Breast epithelium (tissue), 3 donors: Measurements from ENCODE around the gene SVEP1.

Source experiments
- POLR2AphosphoS5 ChIP-seq, 3 donors: sonication (generic); formaldehyde crosslinking; IDR thresholded peaks; one replicate each; pipeline ENCODE4 v1.6.1; 2017; ENCODE audit warnings: antibody characterized with exemption in 3 of 3
- TF ChIP-seq, protein P1 (sequence below), 3 donors: fragments of 450-650 bp; IDR thresholded peaks; one replicate each; pipeline ENCODE4 v1.5.1; 2016 to 2017; ENCODE audit warnings: antibody characterized with exemption in 3 of 3, mild to moderate bottlenecking in 3 of 3, moderate library complexity in 3 of 3

DNA sequence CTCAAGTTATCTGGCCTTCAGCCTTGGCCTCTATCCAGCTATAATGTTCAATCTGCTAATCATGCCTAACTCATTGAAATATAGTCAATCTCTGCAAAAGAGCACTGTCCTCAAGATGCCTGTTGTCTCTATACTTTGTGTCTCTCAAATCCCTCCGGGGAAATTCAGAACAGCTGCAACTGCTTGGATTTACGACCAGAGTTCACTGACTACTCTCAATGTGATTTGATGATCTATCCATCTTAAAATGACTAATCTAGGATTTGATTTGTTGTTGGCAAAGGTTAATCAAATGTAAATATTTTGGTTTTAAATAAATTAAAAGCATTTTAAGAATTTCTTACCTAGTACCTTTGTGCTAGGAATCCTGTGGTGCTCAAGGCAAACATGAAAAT lies 40.9 kb downstream of the SVEP1 start:
- TF ChIP-seq, protein P1, sequence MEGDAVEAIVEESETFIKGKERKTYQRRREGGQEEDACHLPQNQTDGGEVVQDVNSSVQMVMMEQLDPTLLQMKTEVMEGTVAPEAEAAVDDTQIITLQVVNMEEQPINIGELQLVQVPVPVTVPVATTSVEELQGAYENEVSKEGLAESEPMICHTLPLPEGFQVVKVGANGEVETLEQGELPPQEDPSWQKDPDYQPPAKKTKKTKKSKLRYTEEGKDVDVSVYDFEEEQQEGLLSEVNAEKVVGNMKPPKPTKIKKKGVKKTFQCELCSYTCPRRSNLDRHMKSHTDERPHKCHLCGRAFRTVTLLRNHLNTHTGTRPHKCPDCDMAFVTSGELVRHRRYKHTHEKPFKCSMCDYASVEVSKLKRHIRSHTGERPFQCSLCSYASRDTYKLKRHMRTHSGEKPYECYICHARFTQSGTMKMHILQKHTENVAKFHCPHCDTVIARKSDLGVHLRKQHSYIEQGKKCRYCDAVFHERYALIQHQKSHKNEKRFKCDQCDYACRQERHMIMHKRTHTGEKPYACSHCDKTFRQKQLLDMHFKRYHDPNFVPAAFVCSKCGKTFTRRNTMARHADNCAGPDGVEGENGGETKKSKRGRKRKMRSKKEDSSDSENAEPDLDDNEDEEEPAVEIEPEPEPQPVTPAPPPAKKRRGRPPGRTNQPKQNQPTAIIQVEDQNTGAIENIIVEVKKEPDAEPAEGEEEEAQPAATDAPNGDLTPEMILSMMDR (IDR thresholded peaks at IDR 0.05), result no peak
- TF ChIP-seq POLR2AphosphoS5 (IDR thresholded peaks at IDR 0.05), result no peak
